Loucy (cell line): ENCODE data around the gene STK4.
"Not testable (repeated sequence)": the region's sequence is repeated elsewhere in the genome, so short reads cannot be mapped to it uniquely, and the experiment has no call there.

ENCODE experiments used
- H2AFZ ChIP-seq: fragments of 200-600 bp; sonication (generic); 2 replicates; pipeline ENCODE4 v1.6.0; 2016; ENCODE audit warnings: antibody characterized with exemption, mild to moderate bottlenecking, low read length, moderate library complexity
- H3F3A ChIP-seq: fragments of 200-600 bp; 2 replicates; pipeline ENCODE4 v1.6.0; 2016; ENCODE audit warnings: antibody characterized with exemption, low read depth, mild to moderate bottlenecking
- H3K27me3 ChIP-seq: fragments of 200-600 bp; sonication (generic); 2 replicates; pipeline ENCODE4 v1.6.1; 2014; ENCODE audit warnings: low read length, mild to moderate bottlenecking; ENCODE audit not compliant: insufficient read depth, poor library complexity, severe bottlenecking
- H3K36me3 ChIP-seq: fragments of 200-600 bp; sonication (generic); 2 replicates; pipeline ENCODE4 v1.6.1; 2016; ENCODE audit warnings: low read length; ENCODE audit not compliant: insufficient read depth
- H3K4me1 ChIP-seq: fragments of 200-600 bp; sonication (generic); 2 replicates; pipeline ENCODE4 v1.5.1; 2014; ENCODE audit warnings: low read length, mild to moderate bottlenecking; ENCODE audit not compliant: insufficient read depth, poor library complexity, severe bottlenecking
- H3K4me2 ChIP-seq: fragments of 200-600 bp; sonication (generic); 2 replicates; pipeline ENCODE4 v1.6.0; 2014; ENCODE audit warnings: antibody characterized with exemption, low read length, low read depth, mild to moderate bottlenecking; ENCODE audit not compliant: poor library complexity, severe bottlenecking
- H3K4me3 ChIP-seq: fragments of 200-600 bp; sonication (generic); 2 replicates; pipeline ENCODE4 v1.5.1; 2014; ENCODE audit warnings: low read length, mild to moderate bottlenecking, mixed read lengths; ENCODE audit not compliant: poor library complexity, severe bottlenecking
- H3K79me2 ChIP-seq: fragments of 200-600 bp; sonication (generic); 2 replicates; pipeline ENCODE4 v1.6.1; 2014; ENCODE audit warnings: low read length; ENCODE audit not compliant: insufficient read depth
- H3K9ac ChIP-seq: fragments of 200-600 bp; sonication (generic); 2 replicates; pipeline ENCODE4 v1.6.0; 2014; ENCODE audit warnings: mild to moderate bottlenecking, low read depth, low read length, moderate library complexity; ENCODE audit not compliant: poor library complexity, severe bottlenecking
- H3K9me2 ChIP-seq: fragments of 200-600 bp; sonication (generic); replicated peaks from 2 replicates; pipeline ENCODE4 v1.6.1; 2016; ENCODE audit warnings: low read depth, low read length, mixed read lengths
- H3K9me3 ChIP-seq: fragments of 200-600 bp; sonication (generic); 2 replicates; pipeline ENCODE4 v1.6.1; 2014; ENCODE audit warnings: mild to moderate bottlenecking, antibody characterized with exemption, low read length, low read depth; ENCODE audit not compliant: insufficient read depth
- H4K20me1 ChIP-seq: fragments of 200-600 bp; sonication (generic); 2 replicates; pipeline ENCODE4 v1.6.0; 2014; ENCODE audit warnings: antibody characterized with exemption, low read length, mild to moderate bottlenecking; ENCODE audit not compliant: insufficient read depth, poor library complexity, severe bottlenecking
- CTCF ChIP-seq: fragments of 200-600 bp; sonication (generic); conservative IDR thresholded peaks from 2 replicates; pipeline ENCODE4 v1.5.1; 2014; ENCODE audit warnings: mild to moderate bottlenecking, antibody characterized with exemption, low read length
- EZH2phosphoT487 ChIP-seq: fragments of 200-600 bp; IDR thresholded peaks from 2 replicates; pipeline ENCODE4 v1.6.1; 2018; ENCODE audit warnings: antibody characterized with exemption, mild to moderate bottlenecking, moderate library complexity, borderline replicate concordance

Gene STK4

GRCh38 chr20:45060294-45060693 is 94.0 kb downstream of the STK4 start:
- H3K9me3 ChIP-seq, result no peaks in the 10 kb centered on the region
- H2AFZ ChIP-seq, result no peak overlapping the region
- no peak overlapping the region for H3K9ac ChIP-seq
- TF ChIP-seq EZH2phosphoT487 (no peak), CTCF (no peak)
- no peaks in the 10 kb centered on the region for H3K27me3 ChIP-seq
- no peaks in the 10 kb centered on the region for H3K9me2 ChIP-seq
- H3F3A ChIP-seq, result no peaks in the 10 kb centered on the region
- no peak overlapping the region for H3K4me2 ChIP-seq
- H3K4me1 ChIP-seq, result peaks cover 13% of the 10 kb centered on the region
- H4K20me1 ChIP-seq, result no peaks in the 10 kb centered on the region
- H3K36me3 ChIP-seq, result peaks cover 18% of the 10 kb centered on the region; the same call in 1 of the 2 replicates
- no peak overlapping the region for H3K4me3 ChIP-seq
- peaks cover 8% of the 10 kb centered on the region; the same call in 1 of the 2 replicates for H3K79me2 ChIP-seq

GRCh38 chr20:45061244-45061643 is 94.9 kb downstream of the STK4 start:
- TF ChIP-seq EZH2phosphoT487 (no peak), CTCF (no peak)
- Histone ChIP-seq H3K9ac (no peak overlapping the region), H3K9me2 (no peaks in the 10 kb centered on the region), H3K36me3 (peaks cover 17% of the 10 kb centered on the region; the same call in 1 of the 2 replicates), H3K4me2 (no peak overlapping the region), H3K4me1 (peaks cover 10% of the 10 kb centered on the region), H3K79me2 (peaks cover 10% of the 10 kb centered on the region; the same call in 1 of the 2 replicates), H3K4me3 (no peak overlapping the region), H4K20me1 (no peaks in the 10 kb centered on the region), H2AFZ (no peak overlapping the region), H3K27me3 (no peaks in the 10 kb centered on the region), H3K9me3 (no peaks in the 10 kb centered on the region), H3F3A (no peaks in the 10 kb centered on the region)

GRCh38 chr20:45063107-45063506 is 96.8 kb downstream of the STK4 start:
- H3K4me2 ChIP-seq, H4K20me1 ChIP-seq, H3K9me2 ChIP-seq, H3K9me3 ChIP-seq, H3K27me3 ChIP-seq, H3K9ac ChIP-seq, H2AFZ ChIP-seq, H3F3A ChIP-seq, H3K4me1 ChIP-seq, H3K4me3 ChIP-seq: not testable (repeated sequence)
- Histone ChIP-seq H3K36me3 (peaks cover 18% of the 10 kb centered on the region; the same call in 1 of the 2 replicates), H3K79me2 (peaks cover 13% of the 10 kb centered on the region)

- H3K9me2 ChIP-seq, result no peaks in the 10 kb centered on the region
- H3K9ac ChIP-seq, result no peak overlapping the region
- H2AFZ ChIP-seq, result no peak overlapping the region
- no peak overlapping the region for H3K4me3 ChIP-seq
- H3K27me3 ChIP-seq, result no peaks in the 10 kb centered on the region
- peaks cover 23% of the 10 kb centered on the region; the same call in 1 of the 2 replicates for H3K36me3 ChIP-seq
- no peaks in the 10 kb centered on the region for H4K20me1 ChIP-seq
- no peaks in the 10 kb centered on the region for H3K9me3 ChIP-seq
- no peak overlapping the region for H3K4me2 ChIP-seq
- H3K79me2 ChIP-seq, result peaks cover 13% of the 10 kb centered on the region
- H3F3A ChIP-seq, result no peaks in the 10 kb centered on the region
- TF ChIP-seq EZH2phosphoT487 (no peak), CTCF (no peak)
- no peaks in the 10 kb centered on the region for H3K4me1 ChIP-seq
These were observed 98.5 kb downstream of the STK4 start for GRCh38 chr20:45064812-45065211.
